Measurements from ENCODE around the gene ARHGAP36. TPM values are rescaled to one million over a fixed set of nuclear protein-coding genes. Genes with fewer than 3 reads are reported as not detected.

The ARHGAP36 gene
- total and polyA plus RNA-seq, 9 of the 15 experiments (the other 6 are each of a cell fraction or from before 2014, with no cell fraction given): not detected

GRCh38 chrX:131059246-131059645 lies 1.1 kb downstream of the ARHGAP36 start:
- ATAC-seq (no peak), DNase-seq (ENCODE audit: extremely low read depth in 1 of 4, low spot score in 3 of 4) (no peak), FAIRE-seq (no peak)
- H3K36me3 ChIP-seq (ENCODE audit: control insufficient read depth, insufficient read depth, low read length): no peaks in the 10 kb centered on the region
- no TSS peak for BruUV-seq (replicated peaks)
- in situ Hi-C loops (cut with MboI): no loop called here
- intact Hi-C loops (cut with micrococcal nuclease): no loop called here
- TF ChIP-seq NFE2L1 (tag; IDR thresholded peaks at IDR 0.05; ENCODE audit: borderline replicate concordance, low read depth): no peak
- TF ChIP-seq AFF4 (CRISPR knock-in tag; IDR thresholded peaks at IDR 0.05): no peak
- no peak for TF ChIP-seq E2F5 (CRISPR knock-in tag; IDR thresholded peaks at IDR 0.05)
- no peak for TF ChIP-seq ZKSCAN8 (CRISPR knock-in tag; IDR thresholded peaks at IDR 0.05)
- TF ChIP-seq PRDM10 (IDR thresholded peaks at IDR 0.05; ENCODE audit: partially characterized antibody): no peak
- no peak for TF ChIP-seq HNRNPL (IDR thresholded peaks at IDR 0.05; ENCODE audit: low read depth, low read length)
- no peak for TF ChIP-seq HDGF (IDR thresholded peaks at IDR 0.05)
- no peak for TF ChIP-seq YY1 (IDR thresholded peaks at IDR 0.05; ENCODE audit: borderline replicate concordance in 1 of 3, control insufficient read depth in 1 of 3, extremely low read depth in 1 of 3, insufficient read depth in 3 of 3, insufficient read length in 1 of 3, insufficient replicate concordance in 2 of 3, low read depth in 1 of 3, low read length in 2 of 3)
- no peak for TF ChIP-seq CREM (IDR thresholded peaks at IDR 0.05; ENCODE audit: low read depth)
- no peak for TF ChIP-seq DLX4 (CRISPR knock-in tag; IDR thresholded peaks at IDR 0.05)
- TF ChIP-seq NCOA6 (IDR thresholded peaks at IDR 0.05): no peak
- TF ChIP-seq ETS2 (tag; IDR thresholded peaks at IDR 0.05; ENCODE audit: borderline replicate concordance, poor library complexity, severe bottlenecking): no peak
- peaks cover 0 to 10% of the 10 kb centered on the region in 2 experiments; a peak in 2 of 5 replicates for H3K4me1 ChIP-seq (replicated peaks in 1 of 2; ENCODE audit: control insufficient read depth in 2 of 2, insufficient read depth in 2 of 2, low read length in 2 of 2)
- H3K27me3 ChIP-seq (ENCODE audit: control insufficient read depth in 2 of 2, insufficient read depth in 2 of 2, low read length in 2 of 2): peaks cover 2 to 27% of the 10 kb centered on the region in 2 experiments; a peak in 4 of 5 replicates
- no peak overlapping the region for H3K4me3 ChIP-seq
- no peak overlapping the region for H3K4me2 ChIP-seq (ENCODE audit: insufficient read depth, low read length)
- no peaks in the 10 kb centered on the region for H3K9me3 ChIP-seq (replicated peaks; ENCODE audit: control insufficient read depth, insufficient read depth, low read depth, low read length)
- ChIA-PET CTCF (ENCODE audit: low intra/inter-chr PET ratio) (no interaction called here), POLR2A (no interaction called here)
- no peak overlapping the region for H3K27ac ChIP-seq (ENCODE audit: extremely low read depth, low read depth, low read length)
- WGBS (ENCODE audit: insufficient coverage, low coverage, missing lambda C conversion rate): no CpG with 5 or more reads among the region's 2 CpGs
- H3K9ac ChIP-seq (ENCODE audit: insufficient read depth in 1 of 2, low read depth in 2 of 2, low read length in 2 of 2): no peak overlapping the region
- no peaks in the 10 kb centered on the region for H4K20me1 ChIP-seq (replicated peaks; ENCODE audit: control insufficient read depth, insufficient read depth, low read length)
- no peak overlapping the region for H2AFZ ChIP-seq (ENCODE audit: low read depth, low read length)
- H3K79me2 ChIP-seq (ENCODE audit: control insufficient read depth, insufficient read depth, low read length): no peaks in the 10 kb centered on the region
- no peaks in the 10 kb centered on the region for H3K9me1 ChIP-seq (ENCODE audit: control insufficient read depth, insufficient read depth, low read length)

Data from K562 (cell line).